Left ventricle myocardium inferior (tissue), 1 donor: ENCODE results near the gene LLCFC1. TPM values are rescaled to one million over a fixed set of nuclear protein-coding genes. Genes with fewer than 3 reads are reported as not detected.

ENCODE experiments used
- DNase-seq: peaks from one replicate; pipeline ENCODE4 v3.0.0-alpha.2; 2020
- H3K27ac ChIP-seq: fragments of 200-600 bp; replicated peaks from 2 replicates; pipeline ENCODE4 v1.8.0; 2021
- H3K27me3 ChIP-seq: fragments of 200-600 bp; 2 replicates; pipeline ENCODE4 v1.8.0; 2021; ENCODE audit warnings: low read depth
- H3K36me3 ChIP-seq: fragments of 200-600 bp; 2 replicates; pipeline ENCODE4 v1.8.0; 2021
- H3K4me1 ChIP-seq: fragments of 200-600 bp; 2 replicates; pipeline ENCODE4 v1.8.0; 2021
- H3K4me3 ChIP-seq: fragments of 200-600 bp; 2 replicates; pipeline ENCODE4 v1.8.0; 2021; ENCODE audit warnings: mild to moderate bottlenecking, moderate library complexity
- H3K9me3 ChIP-seq: fragments of 200-600 bp; replicated peaks from 2 replicates; pipeline ENCODE4 v1.8.0; 2021
- CTCF ChIP-seq: fragments of 200-600 bp; IDR thresholded peaks from 2 replicates; pipeline ENCODE4 v1.8.0; 2021; ENCODE audit warnings: antibody characterized with exemption, mild to moderate bottlenecking, borderline replicate concordance
- intact Hi-C: fragments of 100-400 bp; cut with micrococcal nuclease; formaldehyde crosslinking; loops from one replicate; pipeline ENCODE4 v1.11.0; 2022
- total RNA-seq: library from RNA; stranded (reverse); fragmentation: NEBNext Ultra II Directional; extraction: Animal tissue kit (Norgen Biotek cat#: 25700); gene quantifications from one replicate; pipeline ENCODE4 v1.2.1, GENCODE V29; 2021
- donor health status: DM: no; HTN: yes; CAD: no; lungs with severe emphysema.

LLCFC1 gene
- total RNA-seq, 1 donor from 2014 or later, result not detected

GRCh38 chr7:142942746-142943145 lies 3.5 kb downstream of the LLCFC1 start:
- H3K4me1 ChIP-seq, result peaks cover 8% of the 10 kb centered on the region
- DNase-seq, result no peak
- intact Hi-C loops, result no loop called here
- H3K27me3 ChIP-seq, result peaks cover 4% of the 10 kb centered on the region
- no peak overlapping the region for H3K27ac ChIP-seq
- no peaks in the 10 kb centered on the region for H3K36me3 ChIP-seq
- TF ChIP-seq CTCF, result no peak
- H3K9me3 ChIP-seq, result no peaks in the 10 kb centered on the region
- no peak overlapping the region for H3K4me3 ChIP-seq

DNA sequence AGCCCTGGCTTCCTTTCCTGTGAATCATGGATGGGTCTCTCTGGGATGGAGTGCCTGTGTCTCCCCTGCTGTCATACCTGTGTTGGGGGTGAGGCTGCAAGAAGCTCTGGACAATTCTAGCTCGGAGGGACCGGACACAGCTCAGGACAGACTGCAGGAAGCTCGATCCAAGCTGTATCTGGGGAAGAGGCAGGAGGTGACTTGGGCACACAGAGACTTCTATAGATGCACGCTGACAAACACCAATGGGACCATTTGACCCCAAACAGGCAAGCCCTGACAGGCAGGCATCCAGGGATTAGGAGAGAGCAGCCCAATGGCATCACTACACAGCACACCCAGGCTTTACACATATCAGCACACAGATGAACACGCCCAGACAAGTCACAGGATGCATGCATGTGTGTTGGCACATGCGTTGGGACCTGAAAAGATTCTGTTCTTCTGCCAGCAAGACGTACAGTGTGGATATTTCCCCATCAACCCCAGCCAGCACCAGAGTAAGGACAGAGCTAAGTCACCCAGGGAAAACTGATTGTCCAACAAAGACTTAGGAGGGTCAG lies 4.5 kb downstream of the LLCFC1 start:
- no peak for DNase-seq
- TF ChIP-seq CTCF, result no peak
- Histone ChIP-seq H3K9me3 (no peaks in the 10 kb centered on the region), H3K4me1 (peaks cover 8% of the 10 kb centered on the region), H3K27me3 (peaks cover 4% of the 10 kb centered on the region), H3K36me3 (no peaks in the 10 kb centered on the region), H3K4me3 (no peak overlapping the region), H3K27ac (no peak overlapping the region)
- intact Hi-C loops, result no loop called here

DNA sequence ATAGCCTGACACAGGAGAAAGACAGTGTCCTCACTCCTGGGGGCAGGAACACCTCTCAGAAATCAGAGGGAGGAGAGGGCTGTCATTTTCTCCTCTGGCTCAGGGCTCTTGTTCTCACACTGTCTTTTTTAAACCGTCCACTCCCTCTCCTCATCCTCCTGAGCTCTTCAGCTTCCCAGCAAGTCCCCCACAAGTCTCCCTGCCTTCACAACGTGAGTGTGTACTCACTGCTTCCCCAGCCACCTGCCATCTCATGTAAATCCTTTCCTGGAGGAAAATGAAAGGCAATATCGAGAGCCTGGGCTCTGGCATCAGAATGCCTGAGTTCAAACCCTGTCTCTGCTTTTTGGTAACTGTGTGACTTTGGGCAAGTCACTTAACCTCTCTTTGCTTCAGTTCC lies 5.7 kb downstream of the LLCFC1 start:
- Histone ChIP-seq H3K27me3 (peaks cover 4% of the 10 kb centered on the region), H3K4me3 (no peak overlapping the region), H3K27ac (no peak overlapping the region), H3K9me3 (no peaks in the 10 kb centered on the region), H3K4me1 (peaks cover 8% of the 10 kb centered on the region), H3K36me3 (no peaks in the 10 kb centered on the region)
- no peak for TF ChIP-seq CTCF
- no peak for DNase-seq
- intact Hi-C loops, result no loop called here

GRCh38 chr7:142948603-142949002 lies 9.3 kb downstream of the LLCFC1 start:
- no peak for DNase-seq
- Histone ChIP-seq H3K4me1 (no peaks in the 10 kb centered on the region), H3K36me3 (no peaks in the 10 kb centered on the region), H3K4me3 (no peak overlapping the region), H3K27ac (no peak overlapping the region), H3K27me3 (no peaks in the 10 kb centered on the region), H3K9me3 (no peaks in the 10 kb centered on the region)
- TF ChIP-seq CTCF, result no peak
- intact Hi-C loops, result no loop called here

- H3K27me3 ChIP-seq, result no peaks in the 10 kb centered on the region
- no peak for DNase-seq
- H3K4me1 ChIP-seq, result no peaks in the 10 kb centered on the region
- no peaks in the 10 kb centered on the region for H3K36me3 ChIP-seq
- no peak overlapping the region for H3K4me3 ChIP-seq
- TF ChIP-seq CTCF, result no peak
- intact Hi-C loops, result no loop called here
- peaks cover 10% of the 10 kb centered on the region for H3K9me3 ChIP-seq
- H3K27ac ChIP-seq, result no peak overlapping the region
Observed at GRCh38 chr7:142950235-142950634, 11.0 kb downstream of the LLCFC1 start.
